Peyer's patch (tissue), 4 donors: Measurements from ENCODE around the gene CDH4. TPM values are rescaled to one million over a fixed set of nuclear protein-coding genes. Genes with fewer than 3 reads are reported as not detected.

ENCODE experiments used
- DNase-seq, 3 donors: peaks; one replicate each; pipeline ENCODE4 v3.0.0-alpha.2; 2017 to 2019
- H3K27ac ChIP-seq, 4 donors: fragments of 200-600 bp; sonication (generic); one replicate each; pipeline ENCODE4 v1.5.1; 2016 to 2019
- H3K27me3 ChIP-seq, 2 donors: fragments of 200-600 bp; sonication (generic); one replicate each; pipeline ENCODE4 v1.5.1; 2019
- H3K36me3 ChIP-seq, 3 donors: fragments of 200-600 bp; sonication (generic); one replicate each; pipeline ENCODE4 v1.5.1; 2016 to 2019
- H3K4me1 ChIP-seq, 4 donors: fragments of 200-600 bp; sonication (generic); one replicate each; pipeline ENCODE4 v1.5.1; 2016 to 2019
- H3K4me3 ChIP-seq, 4 donors: fragments of 200-600 bp; sonication (generic); 1 replicate in 3 of 4; 2 replicates in 1 of 4; pipeline ENCODE4 v1.5.1; 2016 to 2019; ENCODE audit warnings: mild to moderate bottlenecking in 1 of 4
- H3K9me3 ChIP-seq, 4 donors: fragments of 200-600 bp; sonication (generic); one replicate each; pipeline ENCODE4 v1.5.1; 2016 to 2019; ENCODE audit warnings: mild to moderate bottlenecking in 1 of 4
- CTCF ChIP-seq, 6 experiments: fragments of 450-650 bp in 4 of 6; fragments of 200-600 bp in 2 of 6; sonication (generic) in 1 of 6; IDR thresholded peaks; one replicate each; pipeline ENCODE4 v1.5.1; 2017 to 2019; ENCODE audit warnings: antibody characterized with exemption in 6 of 6, mild to moderate bottlenecking in 3 of 6, moderate library complexity in 1 of 6
- POLR2A ChIP-seq, 2 donors: fragments of 450-650 bp; IDR thresholded peaks; one replicate each; pipeline ENCODE4 v1.5.1; 2017; ENCODE audit warnings: antibody characterized with exemption in 2 of 2, mild to moderate bottlenecking in 2 of 2, moderate library complexity in 2 of 2
- total RNA-seq, 4 donors: library from RNA; depleted of rRNA; stranded (reverse); fragments of >200 nt; gene quantifications; one replicate each; pipeline ENCODE4 v1.1.0, GENCODE V29; 2016

Gene CDH4
- total RNA-seq, 4 donors from 2014 or later = 0.27 TPM; not detected in 3

- no peak overlapping the region for H3K27ac ChIP-seq
- H3K9me3 ChIP-seq = no peaks in the 10 kb centered on the region
- H3K4me1 ChIP-seq = no peaks in the 10 kb centered on the region
- no peak overlapping the region for H3K4me3 ChIP-seq
- no peaks in the 10 kb centered on the region for H3K36me3 ChIP-seq
- DNase-seq = no peak
- no peaks in the 10 kb centered on the region for H3K27me3 ChIP-seq
- TF ChIP-seq CTCF (IDR thresholded peaks at IDR 0.05) (no peak), POLR2A (IDR thresholded peaks at IDR 0.05) (no peak)
Observed at GRCh38 chr20:61359254-61359653, 107.2 kb downstream of the CDH4 start.

- TF ChIP-seq POLR2A (IDR thresholded peaks at IDR 0.05) (no peak), CTCF (IDR thresholded peaks at IDR 0.05) (no peak)
- DNase-seq = no peak
- H3K9me3 ChIP-seq = no peaks in the 10 kb centered on the region
Observed at GRCh38 chr20:61360296-61360695, 108.2 kb downstream of the CDH4 start.

GRCh38 chr20:61360940-61361339, 108.9 kb downstream of the CDH4 start:
- no peaks in the 10 kb centered on the region for H3K36me3 ChIP-seq
- no peaks in the 10 kb centered on the region for H3K4me1 ChIP-seq
- no peak for TF ChIP-seq POLR2A (IDR thresholded peaks at IDR 0.05)
- no peak for TF ChIP-seq CTCF (IDR thresholded peaks at IDR 0.05)
- no peak overlapping the region for H3K4me3 ChIP-seq
- H3K27me3 ChIP-seq = no peaks in the 10 kb centered on the region
- no peaks in the 10 kb centered on the region for H3K9me3 ChIP-seq
- no peak for DNase-seq
- no peak overlapping the region for H3K27ac ChIP-seq

More at GRCh38 chr20:61360296-61360695, 108.2 kb downstream of the CDH4 start:
- Histone ChIP-seq H3K4me3 (no peak overlapping the region), H3K36me3 (no peaks in the 10 kb centered on the region), H3K27me3 (no peaks in the 10 kb centered on the region), H3K27ac (no peak overlapping the region), H3K4me1 (no peaks in the 10 kb centered on the region)

- no peak overlapping the region for H3K27ac ChIP-seq
- no peaks in the 10 kb centered on the region for H3K4me1 ChIP-seq
- no peaks in the 10 kb centered on the region for H3K36me3 ChIP-seq
- DNase-seq = no peak
- no peaks in the 10 kb centered on the region for H3K9me3 ChIP-seq
- no peak overlapping the region for H3K4me3 ChIP-seq
- TF ChIP-seq CTCF (IDR thresholded peaks at IDR 0.05) (no peak), POLR2A (IDR thresholded peaks at IDR 0.05) (no peak)
- H3K27me3 ChIP-seq = no peaks in the 10 kb centered on the region
Observed at GRCh38 chr20:61361501-61361900, 109.4 kb downstream of the CDH4 start.

- Histone ChIP-seq H3K4me1 (no peaks in the 10 kb centered on the region), H3K9me3 (no peaks in the 10 kb centered on the region), H3K36me3 (no peaks in the 10 kb centered on the region), H3K27me3 (no peaks in the 10 kb centered on the region), H3K4me3 (no peak overlapping the region), H3K27ac (no peak overlapping the region)
- no peak for DNase-seq
- no peak for TF ChIP-seq POLR2A (IDR thresholded peaks at IDR 0.05)
Observed at GRCh38 chr20:61364147-61364546, 112.1 kb downstream of the CDH4 start.

- H3K36me3 ChIP-seq = no peaks in the 10 kb centered on the region
- H3K4me1 ChIP-seq = no peaks in the 10 kb centered on the region
- TF ChIP-seq CTCF (IDR thresholded peaks at IDR 0.05) (no peak), POLR2A (IDR thresholded peaks at IDR 0.05) (no peak)
- no peak for DNase-seq
- no peaks in the 10 kb centered on the region for H3K9me3 ChIP-seq
- no peak overlapping the region for H3K4me3 ChIP-seq
- H3K27me3 ChIP-seq = no peaks in the 10 kb centered on the region
- no peak overlapping the region for H3K27ac ChIP-seq
Observed at GRCh38 chr20:61366914-61367313, 114.9 kb downstream of the CDH4 start.
